CD14-positive monocyte (primary cell): ENCODE data around the gene CHST14. TPM values are rescaled to one million over a fixed set of nuclear protein-coding genes. Genes with fewer than 3 reads are reported as not detected.

Source experiments
- DNase-seq, 3 donors: peaks; one replicate each; pipeline ENCODE4 v3.0.0-alpha.2; 2011 to 2022
- H2AFZ ChIP-seq: 2 replicates; pipeline ENCODE4 v1.6.0; 2012; ENCODE audit warnings: mild to moderate bottlenecking, low read depth, low read length, inconsistent platforms; ENCODE audit not compliant: insufficient read depth, poor library complexity, severe bottlenecking
- H3K27ac ChIP-seq, 2 donors: 1 replicate in 1 of 2; 2 replicates in 1 of 2; pipeline ENCODE4 v1.5.1; 2012 to 2013; ENCODE audit warnings: low read length in 2 of 2, control low read depth in 1 of 2, inconsistent platforms in 1 of 2, low read depth in 1 of 2, mild to moderate bottlenecking in 1 of 2
- H3K27me3 ChIP-seq, 2 donors: one replicate each; pipeline versions ENCODE4 v1.6.0 to v1.6.1; 2011 to 2013; ENCODE audit warnings: low read length in 2 of 2; ENCODE audit not compliant: control insufficient read depth in 2 of 2, insufficient read depth in 2 of 2
- H3K36me3 ChIP-seq, 2 donors: replicated peaks in 1 of 2; 1 replicate in 1 of 2; 2 replicates in 1 of 2; pipeline versions ENCODE4 v1.5.1 to v1.6.1; 2012 to 2013; ENCODE audit warnings: low read length in 2 of 2, control low read depth in 1 of 2, inconsistent platforms in 1 of 2, mild to moderate bottlenecking in 1 of 2; ENCODE audit not compliant: insufficient read depth in 2 of 2, control insufficient read depth in 1 of 2
- H3K4me1 ChIP-seq, 2 donors: 1 replicate in 1 of 2; 2 replicates in 1 of 2; pipeline versions ENCODE4 v1.5.1 to v1.6.1; 2012 to 2013; ENCODE audit warnings: low read length in 2 of 2, control low read depth in 1 of 2, inconsistent platforms in 1 of 2, mild to moderate bottlenecking in 1 of 2, moderate library complexity in 1 of 2; ENCODE audit not compliant: insufficient read depth in 2 of 2, control insufficient read depth in 1 of 2
- H3K4me2 ChIP-seq: replicated peaks from 2 replicates; pipeline ENCODE3; 2012; ENCODE audit warnings: low read length, moderate library complexity, mild to moderate bottlenecking; ENCODE audit not compliant: poor library complexity, severe bottlenecking; ENCODE audit errors: extremely low read depth
- H3K4me3 ChIP-seq, 3 experiments: fragments of 200-600 bp in 1 of 3; sonication (generic) in 1 of 3; replicated peaks in 1 of 3; 1 replicate in 2 of 3; 2 replicates in 1 of 3; pipeline ENCODE4 v1.5.1; 2011 to 2013; ENCODE audit warnings: low read length in 3 of 3, mild to moderate bottlenecking in 3 of 3, control low read depth in 2 of 3, low read depth in 2 of 3, inconsistent platforms in 1 of 3, moderate library complexity in 1 of 3
- H3K79me2 ChIP-seq: 2 replicates; pipeline ENCODE4 v1.6.0; 2012; ENCODE audit warnings: mild to moderate bottlenecking, control low read depth, inconsistent platforms, low read length, moderate library complexity; ENCODE audit not compliant: insufficient read depth
- H3K9ac ChIP-seq: 2 replicates; pipeline ENCODE4 v1.6.0; 2017; ENCODE audit warnings: low read length, mild to moderate bottlenecking; ENCODE audit not compliant: insufficient read depth, poor library complexity, severe bottlenecking
- H3K9me3 ChIP-seq, 2 donors: replicated peaks in 1 of 2; 1 replicate in 1 of 2; 2 replicates in 1 of 2; pipeline versions ENCODE4 v1.5.1 to v1.6.1; 2012 to 2013; ENCODE audit warnings: low read length in 2 of 2, control low read depth in 1 of 2; ENCODE audit not compliant: control insufficient read depth in 1 of 2, insufficient read depth in 1 of 2
- H4K20me1 ChIP-seq: 2 replicates; pipeline ENCODE4 v1.6.0; 2012; ENCODE audit warnings: mild to moderate bottlenecking, low read length, control low read depth, moderate library complexity; ENCODE audit not compliant: insufficient read depth
- H3K27ac Mint-ChIP-seq, 7 donors: one replicate each; pipeline ENCODE4 v1.8.0; 2020; ENCODE audit warnings: mild to moderate bottlenecking in 7 of 7, mixed read lengths in 7 of 7, moderate library complexity in 6 of 7, inconsistent platforms in 2 of 7
- H3K27me3 Mint-ChIP-seq, 3 donors: one replicate each; pipeline ENCODE4 v1.8.0; 2021 to 2022; ENCODE audit warnings: low read depth in 3 of 3, mild to moderate bottlenecking in 3 of 3, mixed read lengths in 3 of 3, moderate library complexity in 3 of 3, inconsistent platforms in 1 of 3
- H3K36me3 Mint-ChIP-seq, 2 donors: one replicate each; pipeline ENCODE4 v1.8.0; 2020; ENCODE audit warnings: mixed read lengths in 2 of 2, inconsistent platforms in 1 of 2, mild to moderate bottlenecking in 1 of 2
- H3K4me1 Mint-ChIP-seq: one replicate; pipeline ENCODE4 v1.8.0; 2020; ENCODE audit warnings: mild to moderate bottlenecking, mixed read lengths
- H3K4me3 Mint-ChIP-seq, 2 donors: one replicate each; pipeline ENCODE4 v1.8.0; 2020; ENCODE audit warnings: mild to moderate bottlenecking in 2 of 2, mixed read lengths in 2 of 2, moderate library complexity in 1 of 2
- H3K9me3 Mint-ChIP-seq, 7 donors: one replicate each; pipeline ENCODE4 v1.8.0; 2020 to 2022; ENCODE audit warnings: mixed read lengths in 7 of 7, mild to moderate bottlenecking in 6 of 7, moderate library complexity in 6 of 7, inconsistent platforms in 2 of 7
- CTCF ChIP-seq: fragments of 200-600 bp; IDR thresholded peaks from one replicate; pipeline ENCODE4 v1.8.0; 2022; ENCODE audit warnings: antibody characterized with exemption, mild to moderate bottlenecking
- WGBS: methylation state at CpG from one replicate; pipeline ENCODE4 v1.1.5; 2013; ENCODE audit warnings: missing lambda C conversion rate; ENCODE audit not compliant: insufficient coverage; 5-methylcytosine and 5-hydroxymethylcytosine counted together
- intact Hi-C, 2 donors: fragments of 100-400 bp; cut with micrococcal nuclease; formaldehyde crosslinking; loops; one replicate each; pipeline versions ENCODE4 v1.15.0 to v1.15.1; 2023
- polyA plus RNA-seq, 3 donors: library from polyadenylated mRNA; depleted of rRNA in 1 of 3; unstranded in 2 of 3; stranded (reverse) in 1 of 3; fragments of 300-500 nt in 2 of 3; fragments of >200 nt in 1 of 3; fragmentation: Illumina TruSeq in 2 of 3; gene quantifications; 1 replicate in 2 of 3; 2 replicates in 1 of 3; pipeline ENCODE4 v1.2.3, GENCODE V29; 2012 to 2021

CHST14 gene
- polyA plus RNA-seq, 3 donors: 0.85 to 5.2 (median 1.2) TPM

GRCh38 chr15:40441565-40442531 lies 28.9 kb upstream of the CHST14 start:
- Histone ChIP-seq H3K9me3 (peaks cover 0 to under 1% of the 10 kb centered on the region in 2 donors), H3K4me3 (peak overlapping the region; percentile 45 to 79 (median 59)), H4K20me1 (peaks cover 50% of the 10 kb centered on the region), H3K79me2 (peaks cover 50% of the 10 kb centered on the region), H3K9ac (peak overlapping the region; percentile 69), H2AFZ (peak overlapping the region; percentile 50), H3K27me3 (peaks cover 20 to 44% of the 10 kb centered on the region in 2 donors), H3K4me1 (peaks cover 15 to 33% of the 10 kb centered on the region in 2 donors), H3K27ac (no peak overlapping the region), H3K36me3 (no peaks in the 10 kb centered on the region), H3K4me2 (peak overlapping the region; percentile 88)
- H3K27ac Mint-ChIP-seq: peak overlapping the region in 3 of 7 donors; percentile 20 to 85 (median 61)
- DNase-seq: no peak
- H3K27me3 Mint-ChIP-seq: peaks cover 53 to 66% (median 53%) of the 10 kb centered on the region in 3 donors
- peaks cover 0 to 15% (median 3%) of the 10 kb centered on the region in 7 donors for H3K9me3 Mint-ChIP-seq
- WGBS: under 1% methylated on average over 119 of the region's 119 CpGs
- peak overlapping the region; percentile 91 to 95 for H3K4me3 Mint-ChIP-seq
- peaks cover 13 to 27% of the 10 kb centered on the region in 2 donors for H3K36me3 Mint-ChIP-seq
- H3K4me1 Mint-ChIP-seq: peaks cover 42% of the 10 kb centered on the region
- no peak for TF ChIP-seq CTCF
- intact Hi-C loops: loop anchor here in 1 of 2 donors (5.0 kb wide), 1 partner anchor 65 kb away; no protein-coding TSS in a partner anchor

DNA sequence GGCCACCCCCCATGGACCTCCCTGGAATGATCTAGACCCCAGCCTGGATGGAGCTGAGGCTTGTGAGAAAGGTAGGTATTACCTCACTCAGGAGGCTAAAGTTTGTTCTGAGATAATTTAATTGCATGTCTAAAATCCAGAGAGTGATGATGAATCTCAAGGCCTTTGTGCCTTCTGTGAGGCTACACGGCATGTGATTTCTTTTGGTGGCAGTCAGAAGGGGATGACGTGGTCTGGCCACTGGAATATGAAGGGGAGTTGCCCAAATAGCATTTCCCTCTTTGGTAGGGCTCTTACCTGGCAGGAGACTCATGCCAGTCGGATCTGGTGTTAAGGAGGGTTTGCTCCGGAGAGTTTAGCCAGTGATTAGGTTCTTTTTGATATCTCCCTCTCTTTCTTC lies 27.5 kb upstream of the CHST14 start:
- peaks cover 37% of the 10 kb centered on the region for H3K4me1 Mint-ChIP-seq
- H3K36me3 Mint-ChIP-seq: peaks cover 13 to 27% of the 10 kb centered on the region in 2 donors
- H3K27ac ChIP-seq: no peak overlapping the region
- no peak overlapping the region for H3K9ac ChIP-seq
- H3K9me3 Mint-ChIP-seq: peaks cover 0 to 13% (median 3%) of the 10 kb centered on the region in 7 donors
- WGBS: 100% methylated on average over 2 of the region's 4 CpGs
- no peak for TF ChIP-seq CTCF
- H3K79me2 ChIP-seq: peaks cover 56% of the 10 kb centered on the region
- H2AFZ ChIP-seq: no peak overlapping the region
- no peak overlapping the region for H3K4me3 Mint-ChIP-seq
- no peaks in the 10 kb centered on the region for H3K36me3 ChIP-seq
- peaks cover 55% of the 10 kb centered on the region for H4K20me1 ChIP-seq
- DNase-seq: no peak
- peaks cover 9 to 30% of the 10 kb centered on the region in 2 donors for H3K27me3 ChIP-seq
- no peak overlapping the region for H3K4me3 ChIP-seq
- peaks cover 39 to 52% (median 39%) of the 10 kb centered on the region in 3 donors for H3K27me3 Mint-ChIP-seq
- H3K4me1 ChIP-seq: peaks cover 13 to 30% of the 10 kb centered on the region in 2 donors
- H3K27ac Mint-ChIP-seq: peak overlapping the region in 1 of 7 donors; percentile 40
- intact Hi-C loops: loop anchor here in 1 of 2 donors (5.0 kb wide), 1 partner anchor 64 kb away; no protein-coding TSS in a partner anchor
- H3K4me2 ChIP-seq: no peak overlapping the region
- no peaks in the 10 kb centered on the region for H3K9me3 ChIP-seq
